Activated CD8-positive, alpha-beta memory T cell treated with anti-CD3 and anti-CD28 coated beads, Interleukin-2, amount 50 U/mL, for 1 hour (primary cell): ENCODE results near the gene QSOX2.

Experiments used
- DNase-seq: peaks from one replicate; pipeline ENCODE4 v3.0.0-alpha.2; 2020; ENCODE audit errors: extremely low read depth

Gene QSOX2

DNA sequence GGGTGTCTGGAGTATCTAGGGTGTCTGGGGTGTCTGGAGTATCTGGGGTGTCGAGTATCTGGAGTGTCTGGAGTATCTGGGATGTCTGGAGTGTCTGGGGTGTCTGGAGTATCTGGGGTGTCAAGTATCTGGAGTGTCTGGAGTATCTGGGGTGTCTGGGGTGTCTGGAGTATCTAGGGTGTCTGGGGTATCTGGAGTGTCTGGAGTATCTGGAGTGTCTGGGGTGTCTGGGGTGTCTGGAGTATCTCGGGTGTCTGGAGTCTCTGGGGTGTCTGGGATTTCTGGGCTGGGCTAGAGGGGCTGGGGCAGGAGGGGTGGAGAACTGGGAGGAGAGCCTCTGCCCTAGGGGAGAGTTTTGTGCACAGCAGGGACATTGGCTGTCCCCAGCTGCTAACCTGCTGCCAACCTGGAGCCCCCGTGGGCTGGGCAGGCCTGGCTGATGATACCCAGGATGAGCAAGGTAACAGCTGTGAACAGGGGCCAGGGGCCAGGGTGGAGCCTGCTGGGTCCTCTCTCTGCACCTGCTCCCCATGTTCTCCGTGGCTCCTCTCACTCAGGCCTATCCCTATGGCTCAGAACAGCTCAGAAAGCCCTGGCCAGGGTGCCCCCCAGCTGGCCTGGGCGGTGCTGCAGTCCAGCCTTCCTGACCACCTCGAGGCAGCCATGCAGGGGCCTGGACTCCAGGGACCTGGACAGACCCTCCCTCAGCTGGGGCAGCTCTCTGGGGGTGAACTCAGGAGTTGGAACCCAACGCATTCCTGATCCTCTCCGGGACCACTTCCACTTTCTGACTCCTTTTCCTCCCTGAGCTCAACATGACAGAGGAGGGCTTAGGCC is 70.6 kb downstream of the QSOX2 start:
- DNase-seq = no peak

DNA sequence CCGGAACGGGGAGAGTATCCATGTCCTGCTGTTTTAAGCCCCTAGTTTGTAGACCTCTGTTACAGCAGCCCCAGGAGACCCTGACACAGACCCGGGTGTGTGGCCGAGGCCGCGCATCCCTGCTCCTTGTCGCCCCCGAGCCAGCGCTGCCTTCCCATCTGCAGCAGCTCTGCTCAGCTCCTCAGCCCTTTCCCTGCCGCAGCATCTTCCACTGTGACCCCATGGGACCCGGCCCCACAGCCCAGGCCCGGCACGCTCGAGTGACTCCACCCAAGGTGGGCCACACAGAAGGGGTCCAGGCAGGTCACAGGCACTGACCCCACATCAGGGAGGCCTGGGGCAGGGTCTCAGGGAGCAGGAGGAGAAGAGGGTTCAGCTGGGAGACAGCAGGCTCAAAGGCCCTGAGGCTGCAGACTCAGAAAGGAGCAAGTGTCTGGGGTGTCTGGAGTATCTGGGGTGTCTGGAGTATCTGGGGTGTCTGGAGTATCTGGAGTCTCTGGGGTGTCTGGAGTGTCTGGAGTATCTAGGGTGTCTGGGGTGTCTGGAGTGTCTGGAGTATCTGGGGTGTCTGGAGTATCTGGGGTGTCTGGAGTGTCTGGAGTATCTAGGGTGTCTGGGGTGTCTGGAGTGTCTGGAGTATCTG is 71.8 kb downstream of the QSOX2 start:
- DNase-seq = no peak

DNA sequence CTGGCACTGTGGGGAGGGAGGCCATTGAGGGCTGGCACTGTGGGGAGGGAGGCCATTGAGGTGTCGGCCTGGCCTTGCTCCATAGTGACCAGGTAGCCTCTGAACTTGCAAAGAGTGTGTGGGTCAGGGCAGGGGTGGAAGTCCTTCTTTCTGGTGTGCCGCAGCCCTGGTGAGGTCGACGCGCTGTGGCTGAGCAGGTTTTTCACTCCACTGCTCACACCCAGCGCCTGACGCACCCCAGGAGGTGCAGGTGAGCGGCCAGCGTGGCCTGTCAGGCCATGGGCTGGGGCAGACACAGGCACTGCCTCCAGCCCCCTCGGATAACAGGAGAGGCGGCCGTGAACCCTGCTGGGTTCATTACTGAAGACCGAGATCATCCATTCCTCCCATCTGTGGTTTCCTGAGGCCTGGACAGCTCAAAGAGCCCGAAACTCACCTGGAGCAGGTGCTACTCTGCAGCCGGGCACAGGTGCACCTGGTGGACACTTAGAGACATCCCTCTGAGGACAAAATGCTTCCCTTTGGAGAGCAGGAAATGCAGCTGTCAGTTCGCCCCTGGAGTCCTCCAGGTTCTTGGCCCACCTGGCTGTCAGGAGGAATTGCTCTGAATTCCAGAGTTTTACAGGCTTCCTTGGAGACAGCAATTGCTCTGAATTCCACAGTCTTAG is 73.1 kb downstream of the QSOX2 start:
- DNase-seq = no peak

DNA sequence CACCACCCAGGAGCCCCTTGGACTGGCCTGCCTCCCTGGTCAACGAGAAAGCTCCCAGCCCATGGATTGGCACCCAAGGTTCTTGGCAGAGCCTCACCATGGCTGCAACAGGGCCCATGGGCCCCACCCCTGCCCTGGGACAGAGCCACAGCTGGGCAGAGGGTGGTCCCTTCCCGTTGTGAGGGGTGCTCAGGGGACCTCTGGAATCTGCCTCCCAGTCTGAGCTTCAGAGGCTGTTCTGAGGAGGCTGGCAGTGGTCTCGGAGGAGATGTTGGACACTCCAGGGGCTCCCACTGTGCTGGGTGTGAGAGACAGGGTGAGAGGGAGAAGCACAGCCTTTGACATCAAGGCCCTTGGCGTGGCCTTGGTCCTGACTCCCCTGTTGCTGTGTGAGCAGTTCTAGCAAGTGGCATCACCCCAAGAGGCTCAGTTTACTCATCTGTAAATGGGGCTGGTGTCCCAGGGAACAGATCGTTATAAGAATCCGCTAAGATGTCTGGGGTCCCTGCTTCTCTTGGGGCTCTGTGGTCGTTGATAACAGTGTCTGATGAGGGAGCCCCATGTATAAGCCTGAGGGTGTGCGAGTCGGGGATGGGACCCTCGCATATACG is 73.7 kb downstream of the QSOX2 start:
- no peak for DNase-seq

DNA sequence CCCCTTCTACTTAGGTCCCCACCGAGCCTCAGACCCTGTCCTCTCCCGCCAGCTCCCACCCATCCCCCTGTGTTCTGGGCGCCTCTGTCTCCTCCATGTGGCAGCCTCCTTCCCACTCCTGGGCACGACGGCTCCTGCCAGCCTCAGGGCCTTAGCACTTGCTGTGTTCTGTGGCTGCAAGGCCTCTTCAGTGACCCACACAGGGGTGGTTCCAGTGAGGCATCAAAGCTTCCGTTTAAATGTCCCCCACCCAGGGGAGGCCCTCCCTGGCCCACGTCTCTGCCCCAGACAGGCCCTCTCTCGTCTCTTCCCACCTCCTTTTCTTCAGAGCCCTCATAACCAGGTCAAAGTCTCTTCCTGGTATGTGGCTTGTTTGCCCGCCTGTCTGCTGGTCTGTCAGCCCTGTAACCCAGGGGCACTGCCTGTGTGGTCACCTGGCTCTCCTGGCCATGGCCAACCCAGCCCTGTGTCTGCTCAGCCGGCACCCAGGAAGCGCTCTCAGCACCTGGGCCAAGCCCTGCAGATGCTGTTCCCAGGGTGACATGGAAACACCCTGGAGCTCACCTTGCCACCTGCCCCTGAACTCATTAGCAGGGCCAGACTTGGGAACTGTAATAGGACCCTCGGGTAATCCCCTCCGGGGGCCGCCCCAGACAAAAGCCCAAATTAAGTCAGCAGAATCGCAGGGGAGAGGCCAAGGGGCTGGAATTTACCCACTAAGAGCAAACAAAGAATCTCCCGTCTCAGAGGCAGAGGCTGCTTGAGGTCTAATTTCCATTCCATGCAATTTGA is 74.4 kb downstream of the QSOX2 start:
- no peak for DNase-seq

DNA sequence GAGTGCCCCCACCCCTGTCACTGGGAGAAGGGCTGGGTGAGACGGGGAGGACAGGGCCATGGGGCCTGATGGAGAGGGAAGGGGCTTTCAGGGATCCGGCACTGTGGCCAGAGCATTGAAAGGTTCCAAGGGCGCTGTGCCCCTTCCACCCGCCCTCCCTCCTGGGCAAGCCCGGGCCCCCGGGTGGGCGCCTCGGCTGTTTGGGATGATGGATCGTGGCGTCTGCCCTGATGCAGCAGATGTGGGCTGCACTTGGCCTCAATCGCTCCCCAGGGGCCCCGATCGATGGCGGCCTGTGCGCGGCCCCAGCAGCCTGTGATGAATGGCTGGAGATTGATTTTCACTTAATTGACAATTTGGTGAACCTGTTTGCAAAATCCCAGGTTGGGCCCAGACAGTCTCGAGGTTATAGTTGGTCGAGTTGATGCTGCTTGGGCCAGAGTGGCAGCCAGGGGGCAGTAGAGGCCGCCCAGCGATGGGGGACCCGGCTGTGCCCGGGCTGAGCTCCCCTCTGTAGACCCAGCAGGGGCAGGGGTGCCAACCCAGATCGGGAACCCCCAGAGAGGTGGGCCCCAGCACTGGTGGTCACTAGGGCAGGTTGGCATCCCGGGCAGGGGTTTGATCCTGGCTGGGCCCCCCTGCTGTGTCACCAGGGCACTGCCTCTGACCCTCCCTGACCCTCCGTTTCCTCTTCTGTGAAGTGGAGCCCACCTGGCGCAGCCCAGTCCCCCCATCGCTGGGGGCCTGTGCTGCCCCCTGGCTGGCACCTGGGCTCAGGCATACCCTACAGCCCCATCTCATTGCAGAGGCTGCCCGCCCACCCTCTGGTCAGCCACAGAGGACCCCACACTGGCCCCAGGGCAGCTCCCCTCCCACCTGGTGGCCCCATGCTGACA is 75.4 kb downstream of the QSOX2 start:
- no peak for DNase-seq

DNA sequence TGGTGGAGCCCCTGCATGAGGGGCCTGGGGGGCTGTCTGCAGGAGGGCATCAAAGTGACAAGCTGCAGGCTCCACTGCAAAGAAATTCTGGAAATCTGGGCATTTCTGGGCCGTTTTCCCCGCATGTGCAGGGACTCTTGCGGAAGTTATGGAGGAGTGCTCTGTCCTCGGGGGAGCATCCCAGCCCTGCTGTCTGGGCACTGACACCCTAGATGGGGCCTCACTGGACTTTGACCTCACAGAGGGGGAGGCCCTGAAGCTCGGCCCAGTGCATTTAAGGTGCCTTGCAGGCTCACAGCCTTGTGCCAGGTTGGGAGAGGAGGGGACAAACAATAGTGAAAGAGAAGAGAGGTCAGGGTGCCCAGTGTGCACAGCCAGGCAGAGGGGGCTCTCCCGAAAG is 76.1 kb downstream of the QSOX2 start:
- DNase-seq = no peak

DNA sequence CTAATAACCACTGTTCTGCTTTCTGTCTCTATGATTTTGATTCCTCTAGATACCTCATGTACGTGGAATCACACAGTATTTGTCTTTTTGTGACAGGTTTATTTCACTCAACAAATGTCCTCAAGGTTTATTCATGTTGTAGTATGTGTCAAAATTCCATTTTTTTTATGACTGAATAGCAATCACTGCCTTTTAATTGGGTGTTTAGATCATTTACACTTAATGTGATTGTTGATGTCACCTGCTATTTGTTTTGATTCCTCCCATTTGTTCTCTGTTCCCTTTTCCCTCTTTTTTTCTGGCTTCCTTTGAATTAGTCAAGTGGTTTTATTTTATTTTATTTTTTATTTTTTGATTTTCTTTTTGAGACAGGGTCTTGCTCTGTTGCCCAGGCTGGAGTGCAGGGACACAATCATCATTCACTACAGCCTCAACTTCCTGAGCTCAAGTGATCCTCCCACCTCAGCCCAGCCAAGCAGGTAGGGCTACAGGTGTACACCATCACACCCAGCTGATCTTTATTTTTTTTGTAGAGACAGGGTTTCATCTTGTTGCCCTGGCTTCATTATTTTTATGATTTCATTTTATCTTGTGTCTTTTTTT is 82.3 kb downstream of the QSOX2 start:
- no peak for DNase-seq

DNA sequence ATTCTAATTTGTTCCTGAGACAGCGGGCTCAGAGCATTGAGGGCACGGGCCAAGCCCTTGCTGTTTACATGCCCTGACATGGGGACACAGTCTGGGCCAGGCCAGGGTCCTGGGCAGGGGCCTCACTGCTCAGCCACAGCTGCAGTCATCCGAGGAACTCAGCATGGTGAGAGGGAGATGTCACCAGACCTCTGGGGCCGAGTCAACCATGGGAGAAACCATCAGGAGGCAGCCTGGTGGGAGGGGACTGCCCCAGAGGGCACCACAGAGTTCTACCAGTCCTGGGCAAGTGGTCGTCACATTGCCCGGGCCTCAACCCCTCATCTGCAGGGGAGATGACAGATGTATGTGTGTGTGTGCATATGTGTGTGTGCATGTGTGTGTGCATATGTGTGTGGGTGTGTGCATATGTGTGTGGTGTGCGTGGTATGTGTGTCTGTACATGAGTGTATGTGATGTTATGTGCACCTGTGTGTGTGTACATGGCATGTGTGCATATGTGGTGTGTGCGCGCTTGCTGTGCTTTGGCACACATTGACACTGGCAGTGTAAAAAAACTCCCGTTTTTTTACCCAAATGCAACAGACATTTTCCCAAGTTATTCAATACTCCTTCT is 84.5 kb downstream of the QSOX2 start:
- DNase-seq = no peak

DNA sequence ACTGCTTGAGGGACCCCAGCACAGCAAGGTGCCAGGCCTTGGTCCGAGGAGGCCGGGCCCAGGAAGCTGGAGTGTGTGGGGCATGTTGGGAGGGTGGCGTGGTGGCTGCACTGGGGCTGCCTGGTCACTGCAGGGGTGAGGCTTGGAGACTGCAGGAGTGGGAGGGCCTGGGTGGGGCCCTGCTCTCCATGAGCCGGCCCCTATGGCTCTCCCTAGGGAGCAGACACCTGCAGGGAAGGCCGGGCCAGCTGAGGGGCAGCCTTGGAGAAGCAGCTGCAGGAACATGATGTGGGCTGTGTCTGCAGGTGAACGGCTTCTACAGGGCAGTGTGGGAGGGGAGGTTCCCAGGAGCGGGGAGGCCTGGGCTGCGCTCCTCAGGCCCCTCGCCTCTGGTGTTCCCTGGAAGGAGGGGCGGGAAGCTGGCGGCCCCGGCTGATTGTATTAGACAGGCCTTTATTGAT is 85.2 kb downstream of the QSOX2 start:
- DNase-seq = no peak

DNA sequence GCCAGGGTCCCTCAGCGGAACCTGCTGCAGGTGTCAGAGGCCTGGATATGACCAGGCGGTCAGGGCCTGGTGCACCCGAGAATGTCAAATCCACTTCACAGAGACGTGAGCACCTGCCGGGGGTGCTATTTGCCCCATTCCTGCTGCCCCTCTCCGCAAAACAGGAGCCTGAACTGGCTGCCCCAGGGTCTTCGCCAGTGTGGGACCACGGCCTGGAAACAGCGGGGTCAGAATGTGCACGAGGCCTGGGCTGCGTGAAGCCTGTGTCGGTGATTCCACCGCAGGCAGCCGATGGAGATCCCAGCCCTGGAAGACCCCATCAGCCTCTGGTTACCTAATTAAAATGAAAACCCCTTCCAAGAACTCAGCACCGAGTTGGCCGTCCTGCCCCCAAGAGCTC is 85.8 kb downstream of the QSOX2 start:
- no peak for DNase-seq

DNA sequence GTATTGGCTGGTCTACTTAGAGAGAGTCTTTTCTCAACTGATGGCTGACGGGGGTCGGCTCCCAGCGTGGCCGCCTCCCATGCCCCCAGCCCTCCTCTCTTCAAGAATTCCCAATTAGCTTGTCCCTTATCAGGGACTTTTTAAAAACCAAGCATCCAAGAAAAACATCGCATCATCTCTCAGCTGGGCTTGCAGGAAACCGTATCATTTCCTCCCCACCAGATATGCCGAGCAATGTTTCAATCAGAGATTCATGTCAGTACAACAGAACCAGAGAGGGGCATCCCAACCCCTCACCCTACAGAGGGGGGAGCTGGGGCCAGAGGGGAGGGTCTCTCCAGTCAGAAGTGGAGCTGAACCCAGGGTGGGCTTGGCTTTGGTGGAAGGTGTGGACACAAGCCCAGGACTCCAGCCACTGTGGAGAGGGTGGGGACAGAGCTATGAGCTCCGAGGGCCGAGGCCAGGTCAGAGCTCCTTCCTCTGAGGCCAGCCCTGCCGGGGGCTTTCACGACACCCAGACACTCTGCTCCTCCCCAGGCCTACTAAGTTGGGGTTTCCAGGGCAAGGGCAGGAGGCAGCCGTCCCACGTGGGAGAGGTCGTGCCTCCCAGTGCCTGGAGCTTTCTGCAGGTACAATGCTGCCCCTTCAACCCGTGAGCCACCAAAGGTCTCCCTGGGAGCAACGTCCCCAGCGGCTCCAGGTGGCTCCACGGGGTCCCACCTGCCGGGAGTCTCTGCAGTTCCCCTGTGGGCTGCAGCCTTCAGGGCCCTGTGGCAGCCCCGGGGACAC is 87.9 kb downstream of the QSOX2 start:
- no peak for DNase-seq
